ENCODE results near the gene PDIA6.

Gene PDIA6

GRCh38 chr2:10775831-10776230 is 36.8 kb downstream of the PDIA6 start:
- Histone ChIP-seq H3K4me3 (no peak overlapping the region), H3K27me3 (no peaks in the 10 kb centered on the region), H3K27ac (peak overlapping the region; percentile 46; the same call in 1 of the 2 replicates), H3K9me3 (no peaks in the 10 kb centered on the region), H3K4me1 (peaks cover 56% of the 10 kb centered on the region), H3K4me2 (peak overlapping the region; percentile 54), H3K9ac (peak overlapping the region; percentile 34; the same call in 1 of the 2 replicates), H3K36me3 (peaks cover 45% of the 10 kb centered on the region), H4K20me1 (peaks cover 72% of the 10 kb centered on the region)
- TF ChIP-seq Cebpa-rat (IDR thresholded peaks at IDR 0.05), result no peak

GRCh38 chr2:10775021-10775780 is 37.4 kb downstream of the PDIA6 start:
- H3K36me3 ChIP-seq, result peaks cover 38% of the 10 kb centered on the region
- no peaks in the 10 kb centered on the region for H3K9me3 ChIP-seq
- peak overlapping the region; percentile 54 for H3K4me2 ChIP-seq
- H3K4me1 ChIP-seq, result peaks cover 53% of the 10 kb centered on the region
- H3K27me3 ChIP-seq, result no peaks in the 10 kb centered on the region
- peak overlapping the region; percentile 46; the same call in 1 of the 2 replicates for H3K27ac ChIP-seq
- H4K20me1 ChIP-seq, result peaks cover 66% of the 10 kb centered on the region
- H3K4me3 ChIP-seq, result no peak overlapping the region
- TF ChIP-seq Cebpa-rat (IDR thresholded peaks at IDR 0.05), result no peak
- peak overlapping the region; percentile 34 for H3K9ac ChIP-seq

GRCh38 chr2:10774394-10774793 is 38.2 kb downstream of the PDIA6 start:
- TF ChIP-seq Cebpa-rat (IDR thresholded peaks at IDR 0.05), result no peak
- H3K9ac ChIP-seq, result no peak overlapping the region

GRCh38 chr2:10773821-10774341 is 38.7 kb downstream of the PDIA6 start:
- H3K36me3 ChIP-seq, result peaks cover 25% of the 10 kb centered on the region
- no peaks in the 10 kb centered on the region for H3K9me3 ChIP-seq
- peaks cover 52% of the 10 kb centered on the region for H4K20me1 ChIP-seq
- H3K4me1 ChIP-seq, result peaks cover 46% of the 10 kb centered on the region
- no peak for TF ChIP-seq Cebpa-rat (IDR thresholded peaks at IDR 0.05)
- no peak overlapping the region for H3K4me3 ChIP-seq
- no peak overlapping the region for H3K9ac ChIP-seq
- 0 out of 2 replicates have a peak overlapping the region, but pooled peaks have one; percentile 6 for H3K27ac ChIP-seq
- no peak overlapping the region for H3K4me2 ChIP-seq
- no peaks in the 10 kb centered on the region for H3K27me3 ChIP-seq

More at GRCh38 chr2:10774394-10774793, 38.2 kb downstream of the PDIA6 start:
- H3K27me3 ChIP-seq, result no peaks in the 10 kb centered on the region
- H3K4me1 ChIP-seq, result peaks cover 48% of the 10 kb centered on the region
- no peaks in the 10 kb centered on the region for H3K9me3 ChIP-seq
- H3K27ac ChIP-seq, result peak overlapping the region; percentile 23; the same call in 1 of the 2 replicates
- H3K4me2 ChIP-seq, result no peak overlapping the region
- H3K36me3 ChIP-seq, result peaks cover 30% of the 10 kb centered on the region
- no peak overlapping the region for H3K4me3 ChIP-seq
- H4K20me1 ChIP-seq, result peaks cover 57% of the 10 kb centered on the region

- no peak for TF ChIP-seq Cebpa-rat (IDR thresholded peaks at IDR 0.05)
These were observed 39.7 kb downstream of the PDIA6 start for GRCh38 chr2:10772868-10773215.

GRCh38 chr2:10772201-10772867 is 40.3 kb downstream of the PDIA6 start:
- Histone ChIP-seq H3K4me3 (no peak overlapping the region), H3K4me2 (no peak overlapping the region), H3K27ac (no peak overlapping the region), H3K9me3 (no peaks in the 10 kb centered on the region), H4K20me1 (peaks cover 37% of the 10 kb centered on the region), H3K4me1 (peaks cover 31% of the 10 kb centered on the region), H3K9ac (no peak overlapping the region), H3K27me3 (no peaks in the 10 kb centered on the region), H3K36me3 (peaks cover 10% of the 10 kb centered on the region)
- TF ChIP-seq Cebpa-rat (IDR thresholded peaks at IDR 0.05), result no peak

More at GRCh38 chr2:10772868-10773215, 39.7 kb downstream of the PDIA6 start:
- Histone ChIP-seq H3K9ac (no peak overlapping the region), H3K4me2 (no peak overlapping the region), H3K27me3 (no peaks in the 10 kb centered on the region), H3K9me3 (no peaks in the 10 kb centered on the region), H3K36me3 (peaks cover 15% of the 10 kb centered on the region), H3K4me1 (peaks cover 36% of the 10 kb centered on the region), H3K27ac (no peak overlapping the region), H4K20me1 (peaks cover 42% of the 10 kb centered on the region), H3K4me3 (no peak overlapping the region)

- Histone ChIP-seq H4K20me1 (peaks cover 31% of the 10 kb centered on the region), H3K27ac (no peak overlapping the region), H3K4me2 (no peak overlapping the region), H3K27me3 (no peaks in the 10 kb centered on the region), H3K4me1 (peaks cover 25% of the 10 kb centered on the region), H3K9ac (no peak overlapping the region), H3K36me3 (peaks cover 4% of the 10 kb centered on the region; the same call in 1 of the 2 replicates), H3K4me3 (no peak overlapping the region), H3K9me3 (no peaks in the 10 kb centered on the region)
- no peak for TF ChIP-seq Cebpa-rat (IDR thresholded peaks at IDR 0.05)
These were observed 40.8 kb downstream of the PDIA6 start for GRCh38 chr2:10771786-10772185.

GRCh38 chr2:10770956-10771750 is 41.4 kb downstream of the PDIA6 start:
- TF ChIP-seq Cebpa-rat (IDR thresholded peaks at IDR 0.05), result no peak
- Histone ChIP-seq H3K27ac (no peak overlapping the region), H3K9me3 (no peaks in the 10 kb centered on the region), H3K36me3 (no peaks in the 10 kb centered on the region), H3K4me1 (peaks cover 19% of the 10 kb centered on the region), H3K27me3 (no peaks in the 10 kb centered on the region), H3K4me3 (no peak overlapping the region), H3K9ac (no peak overlapping the region), H4K20me1 (peaks cover 25% of the 10 kb centered on the region), H3K4me2 (no peak overlapping the region)

- Histone ChIP-seq H3K4me2 (no peak overlapping the region), H3K9me3 (no peaks in the 10 kb centered on the region), H3K27me3 (no peaks in the 10 kb centered on the region), H3K4me1 (peaks cover 27% of the 10 kb centered on the region), H3K27ac (no peak overlapping the region), H3K9ac (no peak overlapping the region), H3K36me3 (no peaks in the 10 kb centered on the region), H3K4me3 (no peak overlapping the region), H4K20me1 (no peaks in the 10 kb centered on the region)
- TF ChIP-seq Cebpa-rat (IDR thresholded peaks at IDR 0.05), result no peak
These were observed 44.5 kb downstream of the PDIA6 start for GRCh38 chr2:10768063-10768507.
